ENCODE data around the gene RNF220.

GRCh38 chr1:44636083-44636687 lies 231.1 kb downstream of the RNF220 start:
- no peak for TF ChIP-seq SPI1 (IDR thresholded peaks at IDR 0.05; ENCODE audit: borderline replicate concordance, low read depth, low read length)
- no peak for TF ChIP-seq OTX1 (CRISPR knock-in tag; IDR thresholded peaks at IDR 0.05)
- no peak for TF ChIP-seq FOXO4 (CRISPR knock-in tag; IDR thresholded peaks at IDR 0.05)
- no peak for TF ChIP-seq TEAD4 (IDR thresholded peaks at IDR 0.05; ENCODE audit: low read length)
- no peak for TF ChIP-seq TEAD4 (CRISPR knock-in tag; IDR thresholded peaks at IDR 0.05; ENCODE audit: borderline replicate concordance)
- TF ChIP-seq EZH2 (IDR thresholded peaks at IDR 0.05; ENCODE audit: borderline replicate concordance, low read depth, low read length), result no peak
- TF ChIP-seq FOXM1 (IDR thresholded peaks at IDR 0.05; ENCODE audit: low read depth), result no peak
- no peak for TF ChIP-seq FOXM1 (CRISPR knock-in tag; IDR thresholded peaks at IDR 0.05; ENCODE audit: low read depth)
- no peak for TF ChIP-seq ZNF274 (IDR thresholded peaks at IDR 0.05; ENCODE audit: borderline replicate concordance, low read depth, low read length)
- TF ChIP-seq ATF1 (CRISPR knock-in tag; IDR thresholded peaks at IDR 0.05), result no peak
- TF ChIP-seq ATF1 (tag; IDR thresholded peaks at IDR 0.05), result no peak
- TF ChIP-seq CTCF (IDR thresholded peaks at IDR 0.05 in 2 of 3, conservative IDR thresholded peaks at IDR 0.05 in 1 of 3; ENCODE audit: insufficient read depth in 2 of 3, low read depth in 1 of 3, low read length in 3 of 3), result no peak
- no peak for TF ChIP-seq ETV5 (CRISPR knock-in tag; IDR thresholded peaks at IDR 0.05; ENCODE audit: low read depth)
- no peak for TF ChIP-seq ZNF79 (CRISPR knock-in tag; IDR thresholded peaks at IDR 0.05; ENCODE audit: low read depth)
- no peak for TF ChIP-seq CSDE1 (IDR thresholded peaks at IDR 0.05)
- TF ChIP-seq CBX5 (IDR thresholded peaks at IDR 0.05; ENCODE audit: borderline replicate concordance, low read depth), result no peak

All from K562 (cell line).